Measurements from ENCODE around the gene STK32C. TPM values are rescaled to one million over a fixed set of nuclear protein-coding genes. Genes with fewer than 3 reads are reported as not detected.

STK32C gene
- total and polyA plus RNA-seq, 2 donors from 2014 or later: 11.6 to 14.4 TPM

GRCh38 chr10:132224343-132225072, 83.2 kb downstream of the STK32C start:
- H3K27me3 ChIP-seq (ENCODE audit: control insufficient read depth, insufficient read depth, low read length): no peaks in the 10 kb centered on the region
- H3K9me3 ChIP-seq (ENCODE audit: control insufficient read depth in 2 of 3, insufficient read depth in 1 of 3, low read length in 3 of 3): no peaks in the 10 kb centered on the region
- intact Hi-C loops (cut with DNase I): loop anchor here (10.0 kb wide), 1 partner anchor 130 kb away; no protein-coding TSS in a partner anchor
- peaks cover 0 to 5% (median 0%) of the 10 kb centered on the region in 3 donors for H3K4me1 ChIP-seq (ENCODE audit: control insufficient read depth in 2 of 3, insufficient read depth in 2 of 3, low read depth in 1 of 3, low read length in 3 of 3)
- TF ChIP-seq, protein P1, sequence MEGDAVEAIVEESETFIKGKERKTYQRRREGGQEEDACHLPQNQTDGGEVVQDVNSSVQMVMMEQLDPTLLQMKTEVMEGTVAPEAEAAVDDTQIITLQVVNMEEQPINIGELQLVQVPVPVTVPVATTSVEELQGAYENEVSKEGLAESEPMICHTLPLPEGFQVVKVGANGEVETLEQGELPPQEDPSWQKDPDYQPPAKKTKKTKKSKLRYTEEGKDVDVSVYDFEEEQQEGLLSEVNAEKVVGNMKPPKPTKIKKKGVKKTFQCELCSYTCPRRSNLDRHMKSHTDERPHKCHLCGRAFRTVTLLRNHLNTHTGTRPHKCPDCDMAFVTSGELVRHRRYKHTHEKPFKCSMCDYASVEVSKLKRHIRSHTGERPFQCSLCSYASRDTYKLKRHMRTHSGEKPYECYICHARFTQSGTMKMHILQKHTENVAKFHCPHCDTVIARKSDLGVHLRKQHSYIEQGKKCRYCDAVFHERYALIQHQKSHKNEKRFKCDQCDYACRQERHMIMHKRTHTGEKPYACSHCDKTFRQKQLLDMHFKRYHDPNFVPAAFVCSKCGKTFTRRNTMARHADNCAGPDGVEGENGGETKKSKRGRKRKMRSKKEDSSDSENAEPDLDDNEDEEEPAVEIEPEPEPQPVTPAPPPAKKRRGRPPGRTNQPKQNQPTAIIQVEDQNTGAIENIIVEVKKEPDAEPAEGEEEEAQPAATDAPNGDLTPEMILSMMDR (IDR thresholded peaks at IDR 0.05; ENCODE audit: borderline replicate concordance, extremely low read depth, insufficient read depth): no peak
- no peak overlapping the region for H3K27ac ChIP-seq (ENCODE audit: low read depth in 2 of 2, low read length in 2 of 2)
- no peak overlapping the region for H3K4me3 ChIP-seq (ENCODE audit: low read length in 3 of 3)
- H3K36me3 ChIP-seq (ENCODE audit: control insufficient read depth in 2 of 3, insufficient read depth in 3 of 3, low read length in 3 of 3): no peaks in the 10 kb centered on the region
- no peak overlapping the region for H3K9ac ChIP-seq (ENCODE audit: low read length in 3 of 3)
- DNase-seq (peak in 1 of 5 donors; percentile 73), FAIRE-seq (no peak)

GRCh38 chr10:132223611-132224342, 84.0 kb downstream of the STK32C start:
- FAIRE-seq: no peak

GRCh38 chr10:132223156-132223590, 84.6 kb downstream of the STK32C start:
- H3K4me3 ChIP-seq (ENCODE audit: low read length in 3 of 3): no peak overlapping the region
- no peak overlapping the region for H3K9ac ChIP-seq (ENCODE audit: low read length in 3 of 3)
- H3K27me3 ChIP-seq (ENCODE audit: control insufficient read depth, insufficient read depth, low read length): no peaks in the 10 kb centered on the region
- TF ChIP-seq, protein P1 (IDR thresholded peaks at IDR 0.05; ENCODE audit: borderline replicate concordance, extremely low read depth, insufficient read depth): peak; percentile 94
- peak; percentile 90 to 93 (median 92) for DNase-seq
- H3K4me1 ChIP-seq (ENCODE audit: control insufficient read depth in 2 of 3, insufficient read depth in 2 of 3, low read depth in 1 of 3, low read length in 3 of 3): peaks cover 0 to 5% (median 0%) of the 10 kb centered on the region in 3 donors
- no peak overlapping the region for H3K27ac ChIP-seq (ENCODE audit: low read depth in 2 of 2, low read length in 2 of 2)
- no peak for FAIRE-seq
- H3K36me3 ChIP-seq (ENCODE audit: control insufficient read depth in 2 of 3, insufficient read depth in 3 of 3, low read length in 3 of 3): no peaks in the 10 kb centered on the region
- no peaks in the 10 kb centered on the region for H3K9me3 ChIP-seq (ENCODE audit: control insufficient read depth in 2 of 3, insufficient read depth in 1 of 3, low read length in 3 of 3)
- intact Hi-C loops (cut with DNase I): loop anchor here (10.0 kb wide), 1 partner anchor 132 kb away; no protein-coding TSS in a partner anchor

More at GRCh38 chr10:132223611-132224342, 84.0 kb downstream of the STK32C start:
- DNase-seq: no peak
- H3K36me3 ChIP-seq (ENCODE audit: control insufficient read depth in 2 of 3, insufficient read depth in 3 of 3, low read length in 3 of 3): no peaks in the 10 kb centered on the region
- H3K27ac ChIP-seq (ENCODE audit: low read depth in 2 of 2, low read length in 2 of 2): no peak overlapping the region
- H3K4me3 ChIP-seq (ENCODE audit: low read length in 3 of 3): no peak overlapping the region
- no peaks in the 10 kb centered on the region for H3K9me3 ChIP-seq (ENCODE audit: control insufficient read depth in 2 of 3, insufficient read depth in 1 of 3, low read length in 3 of 3)
- H3K4me1 ChIP-seq (ENCODE audit: control insufficient read depth in 2 of 3, insufficient read depth in 2 of 3, low read depth in 1 of 3, low read length in 3 of 3): peaks cover 0 to 5% (median 0%) of the 10 kb centered on the region in 3 donors
- intact Hi-C loops (cut with DNase I): loop anchor here (10.0 kb wide), 1 partner anchor 131 kb away; no protein-coding TSS in a partner anchor
- TF ChIP-seq, protein P1 (IDR thresholded peaks at IDR 0.05; ENCODE audit: borderline replicate concordance, extremely low read depth, insufficient read depth): no peak
- no peak overlapping the region for H3K9ac ChIP-seq (ENCODE audit: low read length in 3 of 3)
- no peaks in the 10 kb centered on the region for H3K27me3 ChIP-seq (ENCODE audit: control insufficient read depth, insufficient read depth, low read length)
